Caco-2 (cell line): ENCODE measurements around the gene SLX4IP. TPM values are rescaled to one million over a fixed set of nuclear protein-coding genes. Genes with fewer than 3 reads are reported as not detected.

ENCODE experiments used
- BruUV-seq: library from RNA; stranded (reverse); fragments of 400-500 nt; replicated peaks from 2 replicates; lab custom pipeline; 2021; lab: Mats Ljungman, UMichigan
- CTCF ChIA-PET: fragments of 300-600 bp; sonication (Branson Sonifier 250); formaldehyde crosslinking; loops from one replicate; lab custom pipeline; 2022; ENCODE audit warnings: antibody characterized with exemption; lab: Charles Lee
- POLR2A ChIA-PET: fragments of 300-600 bp; sonication (Branson Sonifier 250); formaldehyde crosslinking; loops from one replicate; lab custom pipeline; 2022; ENCODE audit warnings: antibody characterized with exemption; lab: Charles Lee
- DNase-seq, 2 experiments: peaks; one replicate each; pipeline versions ENCODE4 v3.0.0 to v3.0.0-alpha.2; 2020 to 2022
- H3K27me3 ChIP-seq: replicated peaks from 2 replicates; pipeline ENCODE4 v1.6.0; 2011; ENCODE audit warnings: low read length; ENCODE audit not compliant: control insufficient read depth, insufficient read depth
- H3K36me3 ChIP-seq: 2 replicates; pipeline ENCODE4 v1.5.1; 2011; ENCODE audit warnings: low read length; ENCODE audit not compliant: control insufficient read depth, insufficient read depth
- H3K4me1 ChIP-seq: fragments of 250-450 bp; sonication (Bioruptor Pico); 2 replicates; pipeline ENCODE4 v1.5.1; 2020; ENCODE audit warnings: mild to moderate bottlenecking
- H3K4me3 ChIP-seq: 2 replicates; pipeline ENCODE4 v1.5.1; 2011; ENCODE audit warnings: low read depth, mild to moderate bottlenecking, control low read depth, low read length
- H3K9me3 ChIP-seq: fragments of 250-450 bp; sonication (Bioruptor Pico); 2 replicates; pipeline ENCODE4 v1.5.1; 2020; ENCODE audit warnings: mild to moderate bottlenecking, moderate library complexity
- H3K27ac Mint-ChIP-seq: one replicate; pipeline ENCODE4 v1.8.0; 2022; ENCODE audit warnings: mixed read lengths; ENCODE audit not compliant: unreplicated experiment
- H3K27me3 Mint-ChIP-seq: one replicate; pipeline ENCODE4 v1.8.0; 2022; ENCODE audit warnings: mixed read lengths; ENCODE audit not compliant: insufficient read depth, unreplicated experiment
- H3K36me3 Mint-ChIP-seq: one replicate; pipeline ENCODE4 v1.8.0; 2022; ENCODE audit warnings: mild to moderate bottlenecking, mixed read lengths; ENCODE audit not compliant: insufficient read depth, unreplicated experiment
- H3K4me1 Mint-ChIP-seq: one replicate; pipeline ENCODE4 v1.8.0; 2022; ENCODE audit warnings: low read depth, mixed read lengths; ENCODE audit not compliant: unreplicated experiment
- H3K4me3 Mint-ChIP-seq: one replicate; pipeline ENCODE4 v1.8.0; 2022; ENCODE audit warnings: mild to moderate bottlenecking, moderate library complexity, mixed read lengths; ENCODE audit not compliant: unreplicated experiment
- H3K9me3 Mint-ChIP-seq: one replicate; pipeline ENCODE4 v1.8.0; 2022; ENCODE audit warnings: mixed read lengths; ENCODE audit not compliant: unreplicated experiment
- CTCF ChIP-seq, 2 experiments: fragments of 200-600 bp in 1 of 2; IDR thresholded peaks; 1 replicate in 1 of 2; 2 replicates in 1 of 2; pipeline versions ENCODE4 v1.5.1 to v1.8.0; 2011 to 2022; ENCODE audit warnings: antibody characterized with exemption in 1 of 2, control low read depth in 1 of 2, inconsistent platforms in 1 of 2, low read depth in 1 of 2, low read length in 1 of 2, mild to moderate bottlenecking in 1 of 2, moderate library complexity in 1 of 2; ENCODE audit not compliant: insufficient read depth in 1 of 2, severe bottlenecking in 1 of 2, unreplicated experiment in 1 of 2
- intact Hi-C: fragments of 100-400 bp; cut with micrococcal nuclease; formaldehyde crosslinking; loops from one replicate; pipeline ENCODE4 v1.10.0; 2022; ENCODE audit not compliant: unreplicated experiment
- total RNA-seq: library from RNA; stranded (reverse); gene quantifications from 2 replicates; pipeline ENCODE4 v1.2.3, GENCODE V29; 2022

SLX4IP gene
- total RNA-seq, 1 experiment from 2014 or later, result 8.5 TPM

- no peak for DNase-seq
- Histone ChIP-seq H3K4me3 (no peak overlapping the region), H3K27me3 (no peaks in the 10 kb centered on the region), H3K4me1 (no peaks in the 10 kb centered on the region), H3K9me3 (no peaks in the 10 kb centered on the region), H3K36me3 (no peaks in the 10 kb centered on the region)
- H3K4me3 Mint-ChIP-seq, result no peak overlapping the region
- H3K27ac Mint-ChIP-seq, result no peak overlapping the region
- H3K9me3 Mint-ChIP-seq, result peaks cover 10% of the 10 kb centered on the region
- no peak for TF ChIP-seq CTCF (IDR thresholded peaks at IDR 0.05; ENCODE audit: insufficient read depth in 1 of 2, low read depth in 1 of 2, low read length in 1 of 2, severe bottlenecking in 1 of 2, unreplicated experiment in 1 of 2)
- intact Hi-C loops, result no loop called here
- H3K27me3 Mint-ChIP-seq, result no peaks in the 10 kb centered on the region
- ChIA-PET CTCF (no interaction called here), POLR2A (no interaction called here)
- no TSS peak for BruUV-seq
- no peaks in the 10 kb centered on the region for H3K4me1 Mint-ChIP-seq
- H3K36me3 Mint-ChIP-seq, result no peaks in the 10 kb centered on the region
Measured at GRCh38 chr20:10581823-10582222, 146.7 kb downstream of the SLX4IP start.

- CTCF ChIA-PET, result no interaction called here
- TF ChIP-seq CTCF (IDR thresholded peaks at IDR 0.05; ENCODE audit: insufficient read depth in 1 of 2, low read depth in 1 of 2, low read length in 1 of 2, severe bottlenecking in 1 of 2, unreplicated experiment in 1 of 2), result no peak
- peaks cover 11% of the 10 kb centered on the region for H3K9me3 Mint-ChIP-seq
- no peak overlapping the region for H3K4me3 Mint-ChIP-seq
- POLR2A ChIA-PET, result no interaction called here
- no peaks in the 10 kb centered on the region for H3K4me1 Mint-ChIP-seq
- intact Hi-C loops, result no loop called here
- Histone ChIP-seq H3K4me1 (no peaks in the 10 kb centered on the region), H3K27me3 (no peaks in the 10 kb centered on the region), H3K9me3 (no peaks in the 10 kb centered on the region), H3K36me3 (no peaks in the 10 kb centered on the region), H3K4me3 (no peak overlapping the region)
- H3K27me3 Mint-ChIP-seq, result no peaks in the 10 kb centered on the region
- BruUV-seq, result no TSS peak
- H3K36me3 Mint-ChIP-seq, result no peaks in the 10 kb centered on the region
- no peak overlapping the region for H3K27ac Mint-ChIP-seq
- DNase-seq, result no peak
Measured at GRCh38 chr20:10584371-10584770, 149.3 kb downstream of the SLX4IP start.

GRCh38 chr20:10585308-10585707, 150.2 kb downstream of the SLX4IP start:
- H3K36me3 Mint-ChIP-seq, result no peaks in the 10 kb centered on the region
- no TSS peak for BruUV-seq
- DNase-seq, result no peak
- H3K4me3 Mint-ChIP-seq, result no peak overlapping the region
- no peak overlapping the region for H3K4me3 ChIP-seq
- H3K27me3 ChIP-seq, result no peaks in the 10 kb centered on the region
- H3K4me1 Mint-ChIP-seq, result no peaks in the 10 kb centered on the region
- peaks cover 11% of the 10 kb centered on the region for H3K9me3 Mint-ChIP-seq
- H3K27me3 Mint-ChIP-seq, result no peaks in the 10 kb centered on the region
- no peak for TF ChIP-seq CTCF (IDR thresholded peaks at IDR 0.05; ENCODE audit: insufficient read depth in 1 of 2, low read depth in 1 of 2, low read length in 1 of 2, severe bottlenecking in 1 of 2, unreplicated experiment in 1 of 2)
- no peaks in the 10 kb centered on the region for H3K4me1 ChIP-seq
- intact Hi-C loops, result no loop called here
- H3K9me3 ChIP-seq, result no peaks in the 10 kb centered on the region
- H3K27ac Mint-ChIP-seq, result no peak overlapping the region
- no peaks in the 10 kb centered on the region for H3K36me3 ChIP-seq
- CTCF ChIA-PET, result no interaction called here
- POLR2A ChIA-PET, result no interaction called here
